PC-9 (cell line): ENCODE results near the gene CRTC3. TPM values are rescaled to one million over a fixed set of nuclear protein-coding genes. Genes with fewer than 3 reads are reported as not detected.

Source experiments
- BruUV-seq: library from RNA; stranded (reverse); fragments of 400-500 nt; replicated peaks from 2 replicates; lab custom pipeline; 2021; lab: Mats Ljungman, UMichigan
- CTCF ChIA-PET: fragments of 300-600 bp; sonication (Branson Sonifier 250); formaldehyde crosslinking; loops from one replicate; lab custom pipeline; 2022; ENCODE audit warnings: antibody characterized with exemption; lab: Charles Lee
- POLR2A ChIA-PET: fragments of 300-600 bp; sonication (Branson Sonifier 250); formaldehyde crosslinking; loops from one replicate; lab custom pipeline; 2022; ENCODE audit warnings: antibody characterized with exemption; ENCODE audit not compliant: unreplicated experiment; lab: Charles Lee
- DNase-seq, 2 experiments: peaks; one replicate each; pipeline versions ENCODE4 v3.0.0 to v3.0.0-alpha.2; 2015 to 2022; ENCODE audit warnings: mixed read lengths in 1 of 2
- H2AFZ ChIP-seq: fragments of 200-600 bp; sonication (generic); 2 replicates; pipeline ENCODE4 v1.8.1; 2017; ENCODE audit warnings: antibody characterized with exemption
- H3F3A ChIP-seq: fragments of 200-600 bp; sonication (generic); 2 replicates; pipeline ENCODE4 v1.8.1; 2017; ENCODE audit warnings: antibody characterized with exemption, mild to moderate bottlenecking, low read depth; ENCODE audit not compliant: insufficient read depth
- H3K27ac ChIP-seq: fragments of 200-600 bp; sonication (generic); 2 replicates; pipeline ENCODE4 v1.6.1; 2016; ENCODE audit warnings: mixed run types
- H3K27me3 ChIP-seq: fragments of 200-600 bp; sonication (generic); 2 replicates; pipeline ENCODE4 v1.6.1; 2016; ENCODE audit warnings: low read depth, mixed run types; ENCODE audit not compliant: insufficient read depth
- H3K36me3 ChIP-seq: fragments of 200-600 bp; sonication (generic); 2 replicates; pipeline ENCODE4 v1.6.1; 2016; ENCODE audit warnings: low read depth, mixed run types
- H3K4me1 ChIP-seq: fragments of 200-600 bp; sonication (generic); replicated peaks from 2 replicates; pipeline ENCODE4 v1.6.1; 2016; ENCODE audit warnings: mixed run types; ENCODE audit not compliant: insufficient read depth
- H3K4me2 ChIP-seq: fragments of 200-600 bp; sonication (generic); 2 replicates; pipeline ENCODE4 v1.6.1; 2017; ENCODE audit warnings: mixed run types
- H3K4me3 ChIP-seq: fragments of 200-600 bp; sonication (generic); 2 replicates; pipeline ENCODE4 v1.6.1; 2016; ENCODE audit warnings: mixed run types
- H3K79me2 ChIP-seq: fragments of 200-600 bp; sonication (generic); 2 replicates; pipeline ENCODE4 v1.6.1; 2017; ENCODE audit warnings: low read depth, mixed run types
- H3K9me2 ChIP-seq: fragments of 200-600 bp; sonication (generic); 2 replicates; pipeline ENCODE4 v1.8.1; 2017; ENCODE audit warnings: mild to moderate bottlenecking; ENCODE audit not compliant: insufficient read depth
- H3K9me3 ChIP-seq: fragments of 200-600 bp; sonication (generic); 2 replicates; pipeline ENCODE4 v1.8.1; 2016; ENCODE audit warnings: low read depth; ENCODE audit not compliant: insufficient read depth
- H4K20me1 ChIP-seq: fragments of 200-600 bp; sonication (generic); 2 replicates; pipeline ENCODE4 v1.8.1; 2017; ENCODE audit not compliant: insufficient read depth
- EZH2 ChIP-seq: fragments of 200-600 bp; sonication (generic); IDR thresholded peaks from 2 replicates; pipeline ENCODE4 v1.8.0; 2017; ENCODE audit warnings: antibody characterized with exemption, low read depth
- intact Hi-C: fragments of 100-400 bp; cut with micrococcal nuclease; formaldehyde crosslinking; loops from one replicate; pipeline ENCODE4 v1.10.0; 2022; ENCODE audit not compliant: unreplicated experiment
- total RNA-seq: library from RNA; stranded (reverse); gene quantifications from 2 replicates; pipeline ENCODE4 v1.2.3, GENCODE V29; 2021
- TF ChIP-seq, protein P1 (sequence below): fragments of 200-600 bp; sonication (generic); conservative IDR thresholded peaks from 2 replicates; pipeline ENCODE4 v1.6.1; 2017; ENCODE audit warnings: mixed run types, antibody characterized with exemption, mild to moderate bottlenecking, moderate library complexity

CRTC3 gene
- total RNA-seq, 1 experiment from 2014 or later = 18.6 TPM

- no peaks in the 10 kb centered on the region for H3K9me2 ChIP-seq
- no peaks in the 10 kb centered on the region for H3F3A ChIP-seq
- no peaks in the 10 kb centered on the region for H3K27me3 ChIP-seq
- no peak overlapping the region for H3K4me2 ChIP-seq
- no peaks in the 10 kb centered on the region for H3K4me1 ChIP-seq
- H3K36me3 ChIP-seq = no peaks in the 10 kb centered on the region
- intact Hi-C loops = no loop called here
- no peaks in the 10 kb centered on the region for H3K9me3 ChIP-seq
- DNase-seq = no peak
- no peak overlapping the region for H2AFZ ChIP-seq
- ChIA-PET POLR2A (no interaction called here), CTCF (interaction anchor here (0.6 kb wide), 2 partner anchors 29 to 158 kb away, joined by 3 read pairs; no protein-coding TSS in a partner anchor)
- H3K79me2 ChIP-seq = no peaks in the 10 kb centered on the region
- no TSS peak for BruUV-seq
- H3K27ac ChIP-seq = no peak overlapping the region
- no peaks in the 10 kb centered on the region for H4K20me1 ChIP-seq
- no peak overlapping the region for H3K4me3 ChIP-seq
- no peak for TF ChIP-seq EZH2
- TF ChIP-seq, protein P1, sequence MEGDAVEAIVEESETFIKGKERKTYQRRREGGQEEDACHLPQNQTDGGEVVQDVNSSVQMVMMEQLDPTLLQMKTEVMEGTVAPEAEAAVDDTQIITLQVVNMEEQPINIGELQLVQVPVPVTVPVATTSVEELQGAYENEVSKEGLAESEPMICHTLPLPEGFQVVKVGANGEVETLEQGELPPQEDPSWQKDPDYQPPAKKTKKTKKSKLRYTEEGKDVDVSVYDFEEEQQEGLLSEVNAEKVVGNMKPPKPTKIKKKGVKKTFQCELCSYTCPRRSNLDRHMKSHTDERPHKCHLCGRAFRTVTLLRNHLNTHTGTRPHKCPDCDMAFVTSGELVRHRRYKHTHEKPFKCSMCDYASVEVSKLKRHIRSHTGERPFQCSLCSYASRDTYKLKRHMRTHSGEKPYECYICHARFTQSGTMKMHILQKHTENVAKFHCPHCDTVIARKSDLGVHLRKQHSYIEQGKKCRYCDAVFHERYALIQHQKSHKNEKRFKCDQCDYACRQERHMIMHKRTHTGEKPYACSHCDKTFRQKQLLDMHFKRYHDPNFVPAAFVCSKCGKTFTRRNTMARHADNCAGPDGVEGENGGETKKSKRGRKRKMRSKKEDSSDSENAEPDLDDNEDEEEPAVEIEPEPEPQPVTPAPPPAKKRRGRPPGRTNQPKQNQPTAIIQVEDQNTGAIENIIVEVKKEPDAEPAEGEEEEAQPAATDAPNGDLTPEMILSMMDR = no peak
Observed at GRCh38 chr15:90618330-90619125, 88.8 kb downstream of the CRTC3 start.

- POLR2A ChIA-PET = no interaction called here
- BruUV-seq = no TSS peak
Observed at GRCh38 chr15:90619468-90619867, 89.7 kb downstream of the CRTC3 start.

GRCh38 chr15:90619939-90620338, 90.2 kb downstream of the CRTC3 start:
- POLR2A ChIA-PET = no interaction called here

More at GRCh38 chr15:90619468-90619867, 89.7 kb downstream of the CRTC3 start:
- H3K79me2 ChIP-seq = no peaks in the 10 kb centered on the region
- intact Hi-C loops = no loop called here
- no peaks in the 10 kb centered on the region for H4K20me1 ChIP-seq
- H3K4me1 ChIP-seq = no peaks in the 10 kb centered on the region
- H3F3A ChIP-seq = no peaks in the 10 kb centered on the region
- H2AFZ ChIP-seq = no peak overlapping the region
- H3K4me3 ChIP-seq = no peak overlapping the region
- DNase-seq = no peak
- CTCF ChIA-PET = no interaction called here
- H3K9me3 ChIP-seq = no peaks in the 10 kb centered on the region
- no peaks in the 10 kb centered on the region for H3K9me2 ChIP-seq
- no peak overlapping the region for H3K4me2 ChIP-seq
- TF ChIP-seq, protein P1 = no peak
- no peak for TF ChIP-seq EZH2
- no peaks in the 10 kb centered on the region for H3K27me3 ChIP-seq
- no peak overlapping the region for H3K27ac ChIP-seq
- no peaks in the 10 kb centered on the region for H3K36me3 ChIP-seq

More at GRCh38 chr15:90619939-90620338, 90.2 kb downstream of the CRTC3 start:
- Histone ChIP-seq H3K27me3 (no peaks in the 10 kb centered on the region), H3K9me3 (no peaks in the 10 kb centered on the region), H3K79me2 (no peaks in the 10 kb centered on the region), H3K4me2 (no peak overlapping the region), H3K4me3 (no peak overlapping the region), H3F3A (no peaks in the 10 kb centered on the region), H3K36me3 (no peaks in the 10 kb centered on the region), H2AFZ (no peak overlapping the region), H3K27ac (no peak overlapping the region), H3K4me1 (no peaks in the 10 kb centered on the region), H4K20me1 (no peaks in the 10 kb centered on the region), H3K9me2 (no peaks in the 10 kb centered on the region)
- no peak for TF ChIP-seq EZH2
- TF ChIP-seq, protein P1 = no peak
- CTCF ChIA-PET = no interaction called here
- BruUV-seq = no TSS peak
- intact Hi-C loops = no loop called here
- DNase-seq = no peak
